ENCODE data around the gene TIGD3. TPM values are rescaled to one million over a fixed set of nuclear protein-coding genes. Genes with fewer than 3 reads are reported as not detected.

Gene TIGD3
- total RNA-seq, 4 donors from 2014 or later: 0.19 to 0.26 (median 0.20) TPM; not detected in 1

DNA sequence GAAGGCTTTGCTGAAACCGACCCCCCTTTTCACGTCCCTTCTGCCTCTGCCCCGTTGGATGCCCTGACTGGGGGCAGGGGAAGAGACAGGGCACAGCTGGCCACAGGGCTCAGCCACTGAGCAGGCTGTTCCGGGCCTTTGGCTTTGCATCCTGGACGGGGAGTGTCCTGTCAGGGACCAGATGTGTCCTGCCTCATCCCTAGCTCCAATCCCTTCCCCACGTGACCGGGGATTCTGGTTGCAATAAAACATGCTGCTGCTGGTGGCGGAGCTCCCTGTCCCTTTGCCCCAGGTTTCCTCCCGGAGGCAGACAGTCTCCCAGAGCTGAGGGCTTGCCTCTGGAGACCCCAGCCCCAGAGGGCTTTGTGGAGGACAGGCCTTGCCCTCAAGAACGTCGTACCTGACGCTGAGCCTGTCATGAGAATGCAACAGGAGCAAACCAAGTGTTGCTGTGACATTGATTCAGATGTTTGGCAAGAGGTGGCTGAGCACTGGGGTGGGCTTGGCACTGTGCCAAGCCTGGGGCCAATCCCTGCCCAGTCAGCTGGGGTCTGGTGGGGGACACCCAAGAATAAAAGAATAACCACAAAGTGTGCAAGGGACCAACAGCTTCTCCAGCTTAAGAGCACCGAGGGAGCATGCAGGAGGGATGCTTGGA lies 32.6 kb upstream of the TIGD3 start:
- intact Hi-C loops (cut with DNase I; ENCODE audit: low total_unique reads): no loop called here
- peak in 1 of 2 donors; percentile 55 for DNase-seq (ENCODE audit: low spot score in 2 of 2)
- no peak overlapping the region for H3K4me3 ChIP-seq (ENCODE audit: low read depth, poor library complexity, severe bottlenecking)
- 45 to 64% methylated on average over 7 to 12 of the region's 13 CpGs for WGBS, 2 donors
- TF ChIP-seq POLR2A (IDR thresholded peaks at IDR 0.05) (no peak), CTCF (IDR thresholded peaks at IDR 0.05) (no peak)

DNA sequence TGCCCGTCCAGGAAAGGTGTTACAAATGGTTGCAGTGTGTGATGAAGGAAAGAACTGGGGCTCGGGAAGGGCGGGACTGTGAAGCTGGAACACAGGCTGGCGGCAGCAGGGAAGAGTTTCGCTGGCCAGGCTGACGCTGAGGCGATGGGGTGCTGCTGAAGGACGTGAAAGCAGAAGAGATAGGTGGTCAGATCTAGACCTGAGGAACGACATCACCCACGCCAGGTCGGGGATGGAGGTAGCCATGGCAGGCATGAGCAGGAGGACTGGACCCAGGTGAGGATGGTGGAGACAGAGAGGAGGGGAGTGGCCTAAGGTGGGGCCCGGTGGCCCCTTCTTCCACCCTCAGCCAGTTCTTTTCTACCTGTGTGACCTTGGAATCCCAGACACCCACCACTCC lies 30.7 kb upstream of the TIGD3 start:
- 70 to 72% methylated on average over 12 of the region's 12 CpGs for WGBS, 2 donors
- DNase-seq (ENCODE audit: low spot score in 2 of 2): no peak
- TF ChIP-seq POLR2A (IDR thresholded peaks at IDR 0.05): no peak
- no peak for TF ChIP-seq CTCF (IDR thresholded peaks at IDR 0.05)
- intact Hi-C loops (cut with DNase I; ENCODE audit: low total_unique reads): no loop called here
- no peak overlapping the region for H3K4me3 ChIP-seq (ENCODE audit: low read depth, poor library complexity, severe bottlenecking)

GRCh38 chr11:65325435-65325834 lies 29.1 kb upstream of the TIGD3 start:
- WGBS, 2 donors: 87 to 88% methylated on average over 4 of the region's 4 CpGs
- no peak for TF ChIP-seq POLR2A (IDR thresholded peaks at IDR 0.05)
- TF ChIP-seq CTCF (IDR thresholded peaks at IDR 0.05): no peak
- no peak overlapping the region for H3K4me3 ChIP-seq (ENCODE audit: low read depth, poor library complexity, severe bottlenecking)
- no peak for DNase-seq (ENCODE audit: low spot score in 2 of 2)
- intact Hi-C loops (cut with DNase I; ENCODE audit: low total_unique reads): no loop called here

DNA sequence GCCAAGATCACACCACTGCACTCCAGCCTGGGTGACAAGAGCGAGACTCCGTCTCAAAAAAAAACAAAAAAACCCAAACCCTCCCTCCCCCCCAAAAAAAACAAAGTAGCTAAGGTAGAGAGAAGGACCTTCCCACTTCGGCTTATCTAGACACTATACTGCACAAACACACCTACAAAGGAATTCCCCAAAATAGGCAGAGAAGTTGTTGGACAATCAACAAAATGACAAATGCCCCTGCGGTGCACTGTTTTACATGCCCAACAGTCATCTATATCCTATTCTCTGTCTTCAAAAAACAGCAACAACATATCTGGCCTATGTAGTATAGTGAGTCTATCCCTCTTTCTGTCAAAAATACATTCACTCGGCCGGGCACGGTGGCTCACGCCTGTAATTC lies 27.5 kb upstream of the TIGD3 start:
- no peak overlapping the region for H3K4me3 ChIP-seq (ENCODE audit: low read depth, poor library complexity, severe bottlenecking)
- no peak for DNase-seq (ENCODE audit: low spot score in 2 of 2)
- TF ChIP-seq POLR2A (IDR thresholded peaks at IDR 0.05) (no peak), CTCF (IDR thresholded peaks at IDR 0.05) (no peak)
- 91 to 94% methylated on average over 8 of the region's 8 CpGs for WGBS, 2 donors
- intact Hi-C loops (cut with DNase I; ENCODE audit: low total_unique reads): no loop called here

GRCh38 chr11:65329478-65329877 lies 25.1 kb upstream of the TIGD3 start:
- DNase-seq (ENCODE audit: low spot score in 2 of 2): no peak
- no peak overlapping the region for H3K4me3 ChIP-seq (ENCODE audit: low read depth, poor library complexity, severe bottlenecking)
- no peak for TF ChIP-seq POLR2A (IDR thresholded peaks at IDR 0.05)
- TF ChIP-seq CTCF (IDR thresholded peaks at IDR 0.05): no peak
- WGBS, 2 donors: 13 to 17% methylated on average over 2 of the region's 2 CpGs
- intact Hi-C loops (cut with DNase I; ENCODE audit: low total_unique reads): no loop called here

DNA sequence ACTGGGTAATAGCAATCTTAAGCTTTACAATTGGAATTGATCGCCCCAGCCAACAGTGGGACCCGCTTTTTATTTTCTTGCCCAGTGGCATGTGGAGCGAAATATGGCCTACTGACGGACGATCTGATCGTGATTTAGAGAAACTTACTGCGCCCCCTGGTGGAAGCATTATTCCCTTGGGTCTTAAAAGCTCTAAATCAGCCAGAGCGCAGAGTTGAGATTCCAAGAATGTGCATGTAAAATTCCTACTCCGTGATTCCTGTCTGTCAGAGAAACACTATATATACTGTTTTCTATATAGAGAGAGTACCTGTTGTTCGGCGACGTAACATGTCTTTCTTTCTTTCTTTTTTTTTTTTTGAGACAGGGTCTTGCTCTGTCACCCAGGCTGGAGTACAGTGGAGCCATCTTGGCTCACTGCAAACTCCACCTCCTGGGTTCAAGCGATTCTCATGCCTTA lies 24.6 kb upstream of the TIGD3 start:
- intact Hi-C loops (cut with DNase I; ENCODE audit: low total_unique reads): no loop called here
- no peak overlapping the region for H3K4me3 ChIP-seq (ENCODE audit: low read depth, poor library complexity, severe bottlenecking)
- TF ChIP-seq POLR2A (IDR thresholded peaks at IDR 0.05) (no peak), CTCF (IDR thresholded peaks at IDR 0.05) (no peak)
- WGBS, 2 donors: 3 to 5% methylated on average over 13 of the region's 13 CpGs
- DNase-seq (ENCODE audit: low spot score in 2 of 2): peak; percentile 94 to 97

Data from lower leg skin (tissue), 4 donors.